WTC11 (cell line): ENCODE results near the gene SFTA2. TPM values are rescaled to one million over a fixed set of nuclear protein-coding genes. Genes with fewer than 3 reads are reported as not detected.

Experiments used
- ATAC-seq: fragments of 200-7000 bp; cut with Tn5 transposase; 2 replicates; pipeline ENCODE4 v1.10.0; 2021; ENCODE audit warnings: mild to moderate bottlenecking, moderate library complexity
- CTCF ChIA-PET: fragments of 300-600 bp; sonication (Branson Sonifier 250); formaldehyde crosslinking; loops from one replicate; lab custom pipeline; 2021; ENCODE audit warnings: antibody characterized with exemption; lab: Charles Lee
- POLR2A ChIA-PET: fragments of 350-600 bp; sonication (Branson Sonifier 250); formaldehyde crosslinking; loops from one replicate; lab custom pipeline; 2021; ENCODE audit warnings: antibody characterized with exemption; lab: Charles Lee
- DNase-seq: peaks from one replicate; pipeline ENCODE4 v3.0.0; 2021; ENCODE audit warnings: low spot score
- H3K27ac Mint-ChIP-seq: 2 replicates; pipeline ENCODE4 v1.8.0; 2021; ENCODE audit warnings: mixed read lengths
- H3K27me3 Mint-ChIP-seq: 2 replicates; pipeline ENCODE4 v1.8.0; 2021; ENCODE audit warnings: low read depth, mild to moderate bottlenecking, moderate library complexity, mixed read lengths
- H3K36me3 Mint-ChIP-seq: 2 replicates; pipeline ENCODE4 v1.8.0; 2021; ENCODE audit warnings: mixed read lengths
- H3K4me1 Mint-ChIP-seq: 2 replicates; pipeline ENCODE4 v1.8.0; 2022; ENCODE audit warnings: mixed read lengths
- H3K4me3 Mint-ChIP-seq: 2 replicates; pipeline ENCODE4 v1.8.0; 2021; ENCODE audit warnings: mild to moderate bottlenecking, moderate library complexity, mixed read lengths
- H3K9me3 Mint-ChIP-seq: 2 replicates; pipeline ENCODE4 v1.8.0; 2021; ENCODE audit warnings: mixed read lengths
- CBFB ChIP-seq: sonication (generic); formaldehyde crosslinking; IDR thresholded peaks from 2 replicates; pipeline ENCODE4 v1.8.1; 2022; ENCODE audit warnings: mild to moderate bottlenecking, low read depth, missing genetic modification reagents
- EMX1 ChIP-seq: fragments of 250-450 bp; sonication (Bioruptor Pico); IDR thresholded peaks from 2 replicates; pipeline ENCODE4 v1.8.0; 2021; ENCODE audit warnings: mild to moderate bottlenecking
- ESRRA ChIP-seq: sonication (generic); formaldehyde crosslinking; IDR thresholded peaks from 2 replicates; pipeline ENCODE4 v1.8.1; 2022; ENCODE audit warnings: mild to moderate bottlenecking, missing genetic modification reagents, borderline replicate concordance
- GABPB1 ChIP-seq: sonication (generic); formaldehyde crosslinking; IDR thresholded peaks from 2 replicates; pipeline ENCODE4 v1.8.1; 2023; ENCODE audit warnings: mild to moderate bottlenecking, missing genetic modification reagents
- GTF2I ChIP-seq: fragments of 250-450 bp; sonication (Bioruptor Pico); conservative IDR thresholded peaks from 2 replicates; pipeline ENCODE4 v1.4.0; 2021; ENCODE audit warnings: mild to moderate bottlenecking
- KAT7 ChIP-seq: sonication (generic); formaldehyde crosslinking; IDR thresholded peaks from 2 replicates; pipeline ENCODE4 v1.8.1; 2023; ENCODE audit warnings: missing genetic modification reagents, mild to moderate bottlenecking, borderline replicate concordance
- MYBL2 ChIP-seq: sonication (generic); formaldehyde crosslinking; IDR thresholded peaks from 2 replicates; pipeline ENCODE4 v1.8.1; 2023; ENCODE audit warnings: mild to moderate bottlenecking, moderate library complexity, missing genetic modification reagents
- NFE2L1 ChIP-seq: sonication (generic); formaldehyde crosslinking; IDR thresholded peaks from 2 replicates; pipeline ENCODE4 v1.8.1; 2023; ENCODE audit warnings: missing genetic modification reagents
- NR2C2 ChIP-seq: sonication (generic); formaldehyde crosslinking; IDR thresholded peaks from 2 replicates; pipeline ENCODE4 v1.8.0; 2022; ENCODE audit warnings: mild to moderate bottlenecking, missing genetic modification reagents
- RORB ChIP-seq: fragments of 250-450 bp; sonication (Bioruptor Pico); IDR thresholded peaks from 2 replicates; pipeline ENCODE4 v1.9.0; 2021; ENCODE audit warnings: mild to moderate bottlenecking
- SOX15 ChIP-seq: fragments of 250-450 bp; sonication (Bioruptor Pico); IDR thresholded peaks from 2 replicates; pipeline ENCODE4 v1.9.0; 2021; ENCODE audit warnings: mild to moderate bottlenecking
- ZNF317 ChIP-seq: sonication (generic); formaldehyde crosslinking; IDR thresholded peaks from 2 replicates; pipeline ENCODE4 v1.8.1; 2023; ENCODE audit warnings: low read depth, mild to moderate bottlenecking, moderate library complexity, missing genetic modification reagents, borderline replicate concordance
- ZNF396 ChIP-seq: fragments of 250-450 bp; sonication (Bioruptor Pico); IDR thresholded peaks from 2 replicates; pipeline ENCODE4 v1.8.0; 2021; ENCODE audit warnings: mild to moderate bottlenecking, moderate library complexity, borderline replicate concordance
- ZNF416 ChIP-seq: fragments of 250-450 bp; sonication (Bioruptor Pico); IDR thresholded peaks from 2 replicates; pipeline ENCODE4 v1.9.0; 2021; ENCODE audit warnings: mild to moderate bottlenecking, inconsistent platforms
- total RNA-seq: library from RNA; stranded (reverse); gene quantifications from 3 replicates; pipeline ENCODE4 v1.2.3, GENCODE V29; 2021
- TF ChIP-seq, protein P1 (sequence below): sonication (generic); formaldehyde crosslinking; IDR thresholded peaks from 2 replicates; pipeline ENCODE4 v1.8.0; 2022; ENCODE audit warnings: mild to moderate bottlenecking, missing genetic modification reagents
- TF ChIP-seq, protein P2 (sequence below): fragments of 250-450 bp; sonication (Bioruptor Pico); IDR thresholded peaks from 2 replicates; pipeline ENCODE4 v1.9.0; 2021; ENCODE audit warnings: mild to moderate bottlenecking
- TF ChIP-seq, protein P3 (sequence below): sonication (generic); formaldehyde crosslinking; IDR thresholded peaks from 2 replicates; pipeline ENCODE4 v1.8.0; 2023; ENCODE audit warnings: missing genetic modification reagents
- TF ChIP-seq, protein P4 (sequence below): sonication (generic); formaldehyde crosslinking; IDR thresholded peaks from 2 replicates; pipeline ENCODE4 v1.8.0; 2023; ENCODE audit warnings: mild to moderate bottlenecking, missing genetic modification reagents
- TF ChIP-seq, protein P5 (sequence below): sonication (generic); formaldehyde crosslinking; IDR thresholded peaks from 2 replicates; pipeline ENCODE4 v1.8.1; 2022; ENCODE audit warnings: low read depth, mild to moderate bottlenecking, moderate library complexity, missing genetic modification reagents, borderline replicate concordance
- TF ChIP-seq, protein P6 (sequence below): fragments of 250-450 bp; sonication (Bioruptor Pico); IDR thresholded peaks from 2 replicates; pipeline ENCODE4 v1.9.0; 2021; ENCODE audit warnings: moderate library complexity, mild to moderate bottlenecking, inconsistent platforms, borderline replicate concordance
- TF ChIP-seq, protein P7 (sequence below): sonication (generic); formaldehyde crosslinking; IDR thresholded peaks from 2 replicates; pipeline ENCODE4 v1.8.1; 2023; ENCODE audit warnings: mild to moderate bottlenecking, moderate library complexity, missing genetic modification reagents
- TF ChIP-seq, protein P8 (sequence below): sonication (generic); formaldehyde crosslinking; IDR thresholded peaks from 2 replicates; pipeline ENCODE4 v1.8.0; 2023; ENCODE audit warnings: missing genetic modification reagents, mild to moderate bottlenecking, borderline replicate concordance

The SFTA2 gene
- total RNA-seq, 1 experiment from 2014 or later, result not detected

DNA sequence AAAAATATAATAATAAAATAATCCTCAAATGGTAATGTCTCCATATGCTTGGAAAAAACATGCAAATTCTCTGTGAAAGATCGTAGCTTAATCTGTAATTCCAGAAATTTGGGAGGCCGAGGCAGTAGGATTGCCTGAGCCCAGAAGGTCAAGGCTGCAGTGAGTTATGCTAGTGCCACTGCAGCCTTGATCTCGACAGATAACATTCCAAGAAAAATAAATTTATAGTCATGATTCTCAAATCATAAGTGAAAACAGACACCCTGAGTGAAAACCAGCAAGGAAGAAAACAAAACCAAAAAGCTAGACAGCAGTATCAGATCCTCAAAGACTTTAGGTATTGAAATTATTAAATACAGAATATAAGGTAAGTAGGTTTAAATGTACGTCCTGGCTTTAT is 47.7 kb upstream of the SFTA2 start:
- Mint-ChIP-seq H3K9me3 (peaks cover 3% of the 10 kb centered on the region; the same call in 1 of the 2 replicates), H3K27ac (no peak overlapping the region)
- POLR2A ChIA-PET, result no interaction called here
- TF ChIP-seq, protein P1, sequence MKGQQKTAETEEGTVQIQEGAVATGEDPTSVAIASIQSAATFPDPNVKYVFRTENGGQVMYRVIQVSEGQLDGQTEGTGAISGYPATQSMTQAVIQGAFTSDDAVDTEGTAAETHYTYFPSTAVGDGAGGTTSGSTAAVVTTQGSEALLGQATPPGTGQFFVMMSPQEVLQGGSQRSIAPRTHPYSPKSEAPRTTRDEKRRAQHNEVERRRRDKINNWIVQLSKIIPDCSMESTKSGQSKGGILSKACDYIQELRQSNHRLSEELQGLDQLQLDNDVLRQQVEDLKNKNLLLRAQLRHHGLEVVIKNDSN (CRISPR knock-in tag), result no peak
- no peak for TF ChIP-seq ZNF416 (CRISPR knock-in tag)
- no peak for TF ChIP-seq KAT7 (CRISPR knock-in tag)
- TF ChIP-seq NFE2L1, result no peak
- TF ChIP-seq, protein P2, sequence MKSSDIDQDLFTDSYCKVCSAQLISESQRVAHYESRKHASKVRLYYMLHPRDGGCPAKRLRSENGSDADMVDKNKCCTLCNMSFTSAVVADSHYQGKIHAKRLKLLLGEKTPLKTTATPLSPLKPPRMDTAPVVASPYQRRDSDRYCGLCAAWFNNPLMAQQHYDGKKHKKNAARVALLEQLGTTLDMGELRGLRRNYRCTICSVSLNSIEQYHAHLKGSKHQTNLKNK, result no peak
- TF ChIP-seq, protein P3, sequence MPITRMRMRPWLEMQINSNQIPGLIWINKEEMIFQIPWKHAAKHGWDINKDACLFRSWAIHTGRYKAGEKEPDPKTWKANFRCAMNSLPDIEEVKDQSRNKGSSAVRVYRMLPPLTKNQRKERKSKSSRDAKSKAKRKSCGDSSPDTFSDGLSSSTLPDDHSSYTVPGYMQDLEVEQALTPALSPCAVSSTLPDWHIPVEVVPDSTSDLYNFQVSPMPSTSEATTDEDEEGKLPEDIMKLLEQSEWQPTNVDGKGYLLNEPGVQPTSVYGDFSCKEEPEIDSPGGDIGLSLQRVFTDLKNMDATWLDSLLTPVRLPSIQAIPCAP (CRISPR knock-in tag), result no peak
- TF ChIP-seq RORB (CRISPR knock-in tag), result no peak
- TF ChIP-seq, all 79 proteins: peak for 0
- no peaks in the 10 kb centered on the region for H3K36me3 Mint-ChIP-seq
- no peaks in the 10 kb centered on the region; the same call in none of the 2 replicates for H3K27me3 Mint-ChIP-seq
- no peak for ATAC-seq
- H3K4me3 Mint-ChIP-seq, result no peak overlapping the region
- no peak for DNase-seq
- peaks cover 33% of the 10 kb centered on the region for H3K4me1 Mint-ChIP-seq
- CTCF ChIA-PET, result no interaction called here

DNA sequence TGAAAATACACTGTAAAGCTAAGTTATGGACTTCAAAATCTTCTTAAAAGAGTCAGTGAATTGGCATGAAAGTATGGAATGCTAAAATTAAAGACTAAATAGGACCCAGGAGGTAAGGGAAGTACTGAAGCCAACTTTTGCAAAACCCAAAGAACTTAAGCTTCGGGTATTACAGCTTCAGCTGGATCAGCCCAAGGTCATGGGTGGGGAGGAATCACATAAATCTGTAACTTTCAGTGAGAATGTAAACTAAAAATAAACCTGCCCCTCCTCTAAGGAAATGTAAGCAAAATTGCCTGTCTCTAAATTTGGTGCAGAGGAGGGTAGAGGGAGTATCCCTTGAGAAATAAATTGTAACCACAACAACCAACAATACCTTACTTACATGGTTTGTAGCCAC is 47.2 kb upstream of the SFTA2 start:
- peaks cover 3% of the 10 kb centered on the region; the same call in 1 of the 2 replicates for H3K9me3 Mint-ChIP-seq
- ChIA-PET CTCF (no interaction called here), POLR2A (no interaction called here)
- H3K27ac Mint-ChIP-seq, result no peak overlapping the region
- no peaks in the 10 kb centered on the region for H3K36me3 Mint-ChIP-seq
- no peak overlapping the region for H3K4me3 Mint-ChIP-seq
- no peak for DNase-seq
- H3K27me3 Mint-ChIP-seq, result no peaks in the 10 kb centered on the region; the same call in none of the 2 replicates
- no peak for ATAC-seq
- peaks cover 34% of the 10 kb centered on the region for H3K4me1 Mint-ChIP-seq
- TF ChIP-seq, protein P4, sequence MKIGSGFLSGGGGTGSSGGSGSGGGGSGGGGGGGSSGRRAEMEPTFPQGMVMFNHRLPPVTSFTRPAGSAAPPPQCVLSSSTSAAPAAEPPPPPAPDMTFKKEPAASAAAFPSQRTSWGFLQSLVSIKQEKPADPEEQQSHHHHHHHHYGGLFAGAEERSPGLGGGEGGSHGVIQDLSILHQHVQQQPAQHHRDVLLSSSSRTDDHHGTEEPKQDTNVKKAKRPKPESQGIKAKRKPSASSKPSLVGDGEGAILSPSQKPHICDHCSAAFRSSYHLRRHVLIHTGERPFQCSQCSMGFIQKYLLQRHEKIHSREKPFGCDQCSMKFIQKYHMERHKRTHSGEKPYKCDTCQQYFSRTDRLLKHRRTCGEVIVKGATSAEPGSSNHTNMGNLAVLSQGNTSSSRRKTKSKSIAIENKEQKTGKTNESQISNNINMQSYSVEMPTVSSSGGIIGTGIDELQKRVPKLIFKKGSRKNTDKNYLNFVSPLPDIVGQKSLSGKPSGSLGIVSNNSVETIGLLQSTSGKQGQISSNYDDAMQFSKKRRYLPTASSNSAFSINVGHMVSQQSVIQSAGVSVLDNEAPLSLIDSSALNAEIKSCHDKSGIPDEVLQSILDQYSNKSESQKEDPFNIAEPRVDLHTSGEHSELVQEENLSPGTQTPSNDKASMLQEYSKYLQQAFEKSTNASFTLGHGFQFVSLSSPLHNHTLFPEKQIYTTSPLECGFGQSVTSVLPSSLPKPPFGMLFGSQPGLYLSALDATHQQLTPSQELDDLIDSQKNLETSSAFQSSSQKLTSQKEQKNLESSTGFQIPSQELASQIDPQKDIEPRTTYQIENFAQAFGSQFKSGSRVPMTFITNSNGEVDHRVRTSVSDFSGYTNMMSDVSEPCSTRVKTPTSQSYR (CRISPR knock-in tag), result no peak
- TF ChIP-seq, protein P5, sequence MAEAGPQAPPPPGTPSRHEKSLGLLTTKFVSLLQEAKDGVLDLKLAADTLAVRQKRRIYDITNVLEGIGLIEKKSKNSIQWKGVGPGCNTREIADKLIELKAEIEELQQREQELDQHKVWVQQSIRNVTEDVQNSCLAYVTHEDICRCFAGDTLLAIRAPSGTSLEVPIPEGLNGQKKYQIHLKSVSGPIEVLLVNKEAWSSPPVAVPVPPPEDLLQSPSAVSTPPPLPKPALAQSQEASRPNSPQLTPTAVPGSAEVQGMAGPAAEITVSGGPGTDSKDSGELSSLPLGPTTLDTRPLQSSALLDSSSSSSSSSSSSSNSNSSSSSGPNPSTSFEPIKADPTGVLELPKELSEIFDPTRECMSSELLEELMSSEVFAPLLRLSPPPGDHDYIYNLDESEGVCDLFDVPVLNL (CRISPR knock-in tag), result no peak
- TF ChIP-seq GABPB1 (CRISPR knock-in tag) (no peak), ESRRA (CRISPR knock-in tag) (no peak), GTF2I (CRISPR knock-in tag) (no peak), CBFB (CRISPR knock-in tag) (no peak), ZNF396 (CRISPR knock-in tag) (no peak), ZNF317 (no peak), MYBL2 (CRISPR knock-in tag) (no peak), SOX15 (no peak), EMX1 (CRISPR knock-in tag) (no peak), NR2C2 (no peak)
- TF ChIP-seq, protein P6, sequence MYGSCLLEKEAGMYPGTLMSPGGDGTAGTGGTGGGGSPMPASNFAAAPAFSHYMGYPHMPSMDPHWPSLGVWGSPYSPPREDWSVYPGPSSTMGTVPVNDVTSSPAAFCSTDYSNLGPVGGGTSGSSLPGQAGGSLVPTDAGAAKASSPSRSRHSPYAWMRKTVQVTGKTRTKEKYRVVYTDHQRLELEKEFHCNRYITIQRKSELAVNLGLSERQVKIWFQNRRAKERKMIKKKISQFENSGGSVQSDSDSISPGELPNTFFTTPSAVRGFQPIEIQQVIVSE (CRISPR knock-in tag), result no peak
- TF ChIP-seq, protein P1 (CRISPR knock-in tag), result no peak
- TF ChIP-seq, protein P7, sequence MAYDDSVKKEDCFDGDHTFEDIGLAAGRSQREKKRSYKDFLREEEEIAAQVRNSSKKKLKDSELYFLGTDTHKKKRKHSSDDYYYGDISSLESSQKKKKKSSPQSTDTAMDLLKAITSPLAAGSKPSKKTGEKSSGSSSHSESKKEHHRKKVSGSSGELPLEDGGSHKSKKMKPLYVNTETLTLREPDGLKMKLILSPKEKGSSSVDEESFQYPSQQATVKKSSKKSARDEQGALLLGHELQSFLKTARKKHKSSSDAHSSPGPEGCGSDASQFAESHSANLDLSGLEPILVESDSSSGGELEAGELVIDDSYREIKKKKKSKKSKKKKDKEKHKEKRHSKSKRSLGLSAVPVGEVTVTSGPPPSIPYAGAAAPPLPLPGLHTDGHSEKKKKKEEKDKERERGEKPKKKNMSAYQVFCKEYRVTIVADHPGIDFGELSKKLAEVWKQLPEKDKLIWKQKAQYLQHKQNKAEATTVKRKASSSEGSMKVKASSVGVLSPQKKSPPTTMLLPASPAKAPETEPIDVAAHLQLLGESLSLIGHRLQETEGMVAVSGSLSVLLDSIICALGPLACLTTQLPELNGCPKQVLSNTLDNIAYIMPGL, result no peak
- TF ChIP-seq, protein P8, sequence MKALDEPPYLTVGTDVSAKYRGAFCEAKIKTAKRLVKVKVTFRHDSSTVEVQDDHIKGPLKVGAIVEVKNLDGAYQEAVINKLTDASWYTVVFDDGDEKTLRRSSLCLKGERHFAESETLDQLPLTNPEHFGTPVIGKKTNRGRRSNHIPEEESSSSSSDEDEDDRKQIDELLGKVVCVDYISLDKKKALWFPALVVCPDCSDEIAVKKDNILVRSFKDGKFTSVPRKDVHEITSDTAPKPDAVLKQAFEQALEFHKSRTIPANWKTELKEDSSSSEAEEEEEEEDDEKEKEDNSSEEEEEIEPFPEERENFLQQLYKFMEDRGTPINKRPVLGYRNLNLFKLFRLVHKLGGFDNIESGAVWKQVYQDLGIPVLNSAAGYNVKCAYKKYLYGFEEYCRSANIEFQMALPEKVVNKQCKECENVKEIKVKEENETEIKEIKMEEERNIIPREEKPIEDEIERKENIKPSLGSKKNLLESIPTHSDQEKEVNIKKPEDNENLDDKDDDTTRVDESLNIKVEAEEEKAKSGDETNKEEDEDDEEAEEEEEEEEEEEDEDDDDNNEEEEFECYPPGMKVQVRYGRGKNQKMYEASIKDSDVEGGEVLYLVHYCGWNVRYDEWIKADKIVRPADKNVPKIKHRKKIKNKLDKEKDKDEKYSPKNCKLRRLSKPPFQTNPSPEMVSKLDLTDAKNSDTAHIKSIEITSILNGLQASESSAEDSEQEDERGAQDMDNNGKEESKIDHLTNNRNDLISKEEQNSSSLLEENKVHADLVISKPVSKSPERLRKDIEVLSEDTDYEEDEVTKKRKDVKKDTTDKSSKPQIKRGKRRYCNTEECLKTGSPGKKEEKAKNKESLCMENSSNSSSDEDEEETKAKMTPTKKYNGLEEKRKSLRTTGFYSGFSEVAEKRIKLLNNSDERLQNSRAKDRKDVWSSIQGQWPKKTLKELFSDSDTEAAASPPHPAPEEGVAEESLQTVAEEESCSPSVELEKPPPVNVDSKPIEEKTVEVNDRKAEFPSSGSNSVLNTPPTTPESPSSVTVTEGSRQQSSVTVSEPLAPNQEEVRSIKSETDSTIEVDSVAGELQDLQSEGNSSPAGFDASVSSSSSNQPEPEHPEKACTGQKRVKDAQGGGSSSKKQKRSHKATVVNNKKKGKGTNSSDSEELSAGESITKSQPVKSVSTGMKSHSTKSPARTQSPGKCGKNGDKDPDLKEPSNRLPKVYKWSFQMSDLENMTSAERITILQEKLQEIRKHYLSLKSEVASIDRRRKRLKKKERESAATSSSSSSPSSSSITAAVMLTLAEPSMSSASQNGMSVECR (CRISPR knock-in tag), result no peak
